Measurements from ENCODE around the gene PHGDH. TPM values are rescaled to one million over a fixed set of nuclear protein-coding genes. Genes with fewer than 3 reads are reported as not detected.
A peak's percentile ranks its signal among the peaks of the same experiment; 100 is the strongest.

Gene PHGDH
- polyA plus RNA-seq, 1 donor, result 54.5 TPM

GRCh38 chr1:119732465-119733168 is 20.9 kb downstream of the PHGDH start:
- DNase-seq, result no peak

GRCh38 chr1:119733754-119734153 is 22.0 kb downstream of the PHGDH start:
- DNase-seq, result no peak

- no peak for DNase-seq
Measured at GRCh38 chr1:119735217-119735616, 23.5 kb downstream of the PHGDH start.

- DNase-seq, result no peak
Measured at GRCh38 chr1:119736649-119737039, 24.9 kb downstream of the PHGDH start.

- DNase-seq, result no peak
Measured at GRCh38 chr1:119737040-119737682, 25.4 kb downstream of the PHGDH start.

- no peak for DNase-seq
Measured at GRCh38 chr1:119738100-119738720, 26.5 kb downstream of the PHGDH start.

- DNase-seq, result no peak
Measured at GRCh38 chr1:119739150-119739549, 27.4 kb downstream of the PHGDH start.

- DNase-seq, result no peak
Measured at GRCh38 chr1:119740261-119740660, 28.5 kb downstream of the PHGDH start.

GRCh38 chr1:119740896-119741780 is 29.4 kb downstream of the PHGDH start:
- no peak for DNase-seq

- no peak for DNase-seq
Measured at GRCh38 chr1:119742202-119742601, 30.5 kb downstream of the PHGDH start.

- DNase-seq, result no peak
Measured at GRCh38 chr1:119742677-119743076, 30.9 kb downstream of the PHGDH start.

GRCh38 chr1:119743308-119743707 is 31.6 kb downstream of the PHGDH start:
- no peak for DNase-seq

- DNase-seq, result peak; percentile 70
Measured at GRCh38 chr1:119743776-119744597, 32.3 kb downstream of the PHGDH start.

- no peak for DNase-seq
Measured at GRCh38 chr1:119744598-119744942, 32.8 kb downstream of the PHGDH start.

GRCh38 chr1:119745034-119745433 is 33.3 kb downstream of the PHGDH start:
- DNase-seq, result no peak

GRCh38 chr1:119747451-119747850 is 35.7 kb downstream of the PHGDH start:
- no peak for DNase-seq

- no peak for DNase-seq
Measured at GRCh38 chr1:119748040-119748439, 36.3 kb downstream of the PHGDH start.

- DNase-seq, result no peak
Measured at GRCh38 chr1:119752592-119752991, 40.9 kb downstream of the PHGDH start.

GRCh38 chr1:119758584-119758983 is 46.9 kb downstream of the PHGDH start:
- no peak for DNase-seq

GRCh38 chr1:119762409-119762808 is 50.7 kb downstream of the PHGDH start:
- no peak for DNase-seq

GRCh38 chr1:119762953-119763352 is 51.2 kb downstream of the PHGDH start:
- no peak for DNase-seq

- no peak for DNase-seq
Measured at GRCh38 chr1:119764220-119764619, 52.5 kb downstream of the PHGDH start.
